Measurements from ENCODE around the gene CYP4F11. TPM values are rescaled to one million over a fixed set of nuclear protein-coding genes. Genes with fewer than 3 reads are reported as not detected.
"Not testable (repeated sequence)": the region's sequence is repeated elsewhere in the genome, so short reads cannot be mapped to it uniquely, and the experiment has no call there.

CYP4F11 gene
- 0.03 TPM in 1 of 2 replicates, not detected in the other for total RNA-seq (2014; rRNA removed; shearing (Covaris generic))
- polyA plus RNA-seq (2015; cell fraction: cytosol; rRNA removed): 0.05 TPM in 1 of 2 replicates, not detected in the other
- polyA plus RNA-seq (2015; cell fraction: nucleus; rRNA removed): 0.07 TPM in 1 of 2 replicates, not detected in the other

DNA sequence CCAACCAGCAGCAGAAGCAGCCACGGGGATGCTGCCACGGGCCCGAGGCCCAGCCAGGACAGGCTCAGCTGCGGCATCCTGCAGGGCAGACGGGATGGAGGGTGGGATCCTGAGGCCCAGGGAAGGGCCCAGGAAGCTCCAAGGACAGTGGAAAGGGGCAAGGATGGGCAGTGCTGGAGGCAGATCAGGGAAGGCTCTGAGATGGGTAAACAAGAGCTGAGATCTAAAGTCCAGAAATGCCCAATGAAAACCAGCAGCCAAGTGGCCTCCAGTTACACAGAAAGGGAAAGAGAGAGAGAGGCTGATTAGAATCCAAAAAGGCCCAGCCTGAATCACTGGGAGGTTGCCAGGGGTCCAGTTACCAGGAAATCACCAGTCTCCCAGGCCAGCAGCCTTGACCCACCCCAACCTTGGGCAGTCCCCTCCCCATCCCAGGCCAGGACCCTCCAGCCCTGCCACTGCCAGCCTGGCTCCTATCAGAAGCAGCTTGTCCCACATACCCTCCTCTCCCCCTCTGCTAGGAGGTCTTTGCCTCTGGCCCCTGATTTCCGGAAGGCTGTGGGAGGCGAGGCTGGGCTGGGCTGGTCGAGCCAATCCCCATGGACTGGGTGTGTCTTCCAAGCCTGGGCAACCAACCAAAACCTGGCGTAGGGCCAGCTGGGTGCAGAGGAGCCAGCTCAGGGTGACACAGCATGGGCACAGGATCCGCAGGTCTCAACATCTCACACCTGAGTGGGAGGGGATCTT lies at the start of gene CYP4F11:
CYP4F11 (minus strand) TSS at position 198 of the 747 bp plus-strand sequence; CDS start at position 77, 121 bp downstream.
- no peak for DNase-seq (ENCODE audit: low read depth)

DNA sequence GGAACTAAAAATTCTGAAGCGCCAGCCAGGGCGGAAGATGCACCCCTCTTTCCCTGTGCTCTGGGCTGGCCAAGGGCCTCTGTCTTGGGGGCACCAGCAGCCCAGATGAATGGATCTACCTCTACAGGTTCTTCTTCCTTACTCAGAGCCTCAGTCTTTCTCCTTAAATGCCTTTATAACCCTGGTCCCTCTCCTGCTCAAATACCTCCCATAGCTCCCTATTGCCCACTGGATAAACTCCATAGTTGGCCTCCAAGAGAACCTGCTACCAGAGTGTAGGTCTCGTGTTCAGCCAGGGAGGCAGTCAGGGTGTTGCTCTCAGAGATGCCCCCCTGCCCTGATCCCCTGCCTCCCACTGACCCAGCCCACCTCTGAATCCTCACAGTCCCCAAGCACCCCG lies 45.0 kb upstream of the CYP4F11 start:
- DNase-seq (ENCODE audit: low read depth): no peak

GRCh38 chr19:15977690-15978089 lies 43.4 kb upstream of the CYP4F11 start:
- DNase-seq (ENCODE audit: low read depth): no peak

DNA sequence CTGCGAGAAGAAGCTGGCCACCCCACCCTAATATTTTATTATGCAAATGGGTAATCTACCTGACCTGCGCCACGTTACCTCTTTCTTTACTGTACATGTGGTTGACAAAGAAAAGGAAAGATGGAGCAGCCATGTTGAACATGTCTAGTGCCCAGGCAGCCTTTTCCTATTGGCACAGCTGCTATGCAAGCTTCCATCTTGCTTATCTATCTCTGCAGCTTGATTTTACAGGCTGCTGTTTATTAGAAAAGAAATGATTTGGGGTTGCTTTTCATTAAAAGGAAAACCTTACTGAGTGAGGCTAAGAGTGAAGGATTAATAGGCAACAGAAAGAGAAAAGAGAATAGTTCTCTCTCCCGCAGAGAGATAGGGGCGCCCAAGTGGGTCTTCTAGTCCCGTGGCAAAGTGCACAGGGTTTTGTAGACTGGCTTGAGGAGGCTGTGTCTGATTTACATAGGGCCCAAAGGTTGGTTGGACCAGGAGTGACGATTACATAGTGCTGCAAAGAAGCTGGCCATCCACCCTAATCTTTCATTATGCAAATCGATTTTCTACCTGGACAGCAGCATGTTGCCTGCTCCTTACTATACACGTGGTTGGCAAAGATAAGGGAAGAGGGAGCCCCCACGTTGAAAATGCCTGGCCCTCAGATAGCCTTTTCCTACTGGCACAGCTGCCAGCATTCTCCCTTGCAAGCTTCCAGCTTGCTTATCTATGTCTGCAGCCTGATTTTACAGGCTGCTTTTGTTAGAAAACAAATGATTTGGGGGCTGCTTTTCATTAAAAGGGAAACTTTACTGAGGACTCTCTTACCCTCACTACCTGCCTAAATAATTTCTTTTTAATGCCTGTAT lies 42.7 kb upstream of the CYP4F11 start:
- no peak for DNase-seq (ENCODE audit: low read depth)

DNA sequence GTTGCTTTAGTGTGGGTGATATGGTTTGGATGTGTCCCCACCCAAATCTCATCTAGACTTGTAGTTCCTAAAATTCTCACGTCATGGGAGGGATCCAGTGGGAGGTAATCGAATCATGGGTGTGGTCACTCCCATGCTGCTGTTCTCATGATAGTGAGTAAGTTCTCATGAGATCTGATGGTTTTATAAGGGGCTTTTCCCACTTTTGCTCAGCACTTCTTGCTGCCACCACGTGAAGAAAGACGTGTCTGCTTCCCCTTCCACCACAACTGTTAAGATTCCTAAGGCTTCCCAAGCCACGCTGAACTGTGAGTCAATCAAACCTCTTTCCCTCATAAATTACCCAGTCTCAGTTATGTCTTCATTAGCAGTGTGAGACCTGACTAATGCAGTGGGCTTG lies 40.5 kb upstream of the CYP4F11 start:
- no peak for DNase-seq (ENCODE audit: low read depth)

GRCh38 chr19:15972043-15972442 lies 37.7 kb upstream of the CYP4F11 start:
- not testable (repeated sequence) for DNase-seq (ENCODE audit: low read depth)

DNA sequence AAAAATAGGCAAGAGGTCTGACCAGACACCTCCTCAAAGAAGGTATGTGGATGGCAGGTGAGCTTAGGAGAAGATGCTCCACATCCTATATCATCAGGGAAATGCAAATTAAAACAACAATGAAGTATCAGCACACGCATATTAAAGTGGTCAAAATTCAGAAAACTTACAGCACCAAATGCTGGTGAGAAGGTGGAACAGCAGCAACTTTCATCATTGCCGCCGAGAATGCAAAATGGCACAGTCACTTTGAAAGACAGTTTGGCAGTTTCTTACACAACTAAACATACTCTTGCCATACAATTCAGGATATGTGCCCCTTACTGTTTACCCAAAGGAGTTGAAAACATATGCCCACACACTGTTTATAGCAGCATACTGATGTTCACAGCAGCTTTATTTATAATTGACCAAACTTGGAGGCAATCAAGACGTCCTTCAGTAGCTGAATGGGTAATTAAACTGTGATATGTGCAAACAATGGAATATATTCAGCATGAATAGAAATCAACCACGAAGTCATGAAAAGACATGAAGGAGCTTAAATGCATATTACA lies 37.0 kb upstream of the CYP4F11 start:
- DNase-seq (ENCODE audit: low read depth): no peak

GRCh38 chr19:15964231-15964630 lies 29.9 kb upstream of the CYP4F11 start:
- no peak for DNase-seq (ENCODE audit: low read depth)

GRCh38 chr19:15962319-15962718 lies 28.0 kb upstream of the CYP4F11 start:
- no peak for DNase-seq (ENCODE audit: low read depth)

- no peak for DNase-seq (ENCODE audit: low read depth)
These were observed 20.5 kb upstream of the CYP4F11 start for GRCh38 chr19:15954820-15955219.

DNA sequence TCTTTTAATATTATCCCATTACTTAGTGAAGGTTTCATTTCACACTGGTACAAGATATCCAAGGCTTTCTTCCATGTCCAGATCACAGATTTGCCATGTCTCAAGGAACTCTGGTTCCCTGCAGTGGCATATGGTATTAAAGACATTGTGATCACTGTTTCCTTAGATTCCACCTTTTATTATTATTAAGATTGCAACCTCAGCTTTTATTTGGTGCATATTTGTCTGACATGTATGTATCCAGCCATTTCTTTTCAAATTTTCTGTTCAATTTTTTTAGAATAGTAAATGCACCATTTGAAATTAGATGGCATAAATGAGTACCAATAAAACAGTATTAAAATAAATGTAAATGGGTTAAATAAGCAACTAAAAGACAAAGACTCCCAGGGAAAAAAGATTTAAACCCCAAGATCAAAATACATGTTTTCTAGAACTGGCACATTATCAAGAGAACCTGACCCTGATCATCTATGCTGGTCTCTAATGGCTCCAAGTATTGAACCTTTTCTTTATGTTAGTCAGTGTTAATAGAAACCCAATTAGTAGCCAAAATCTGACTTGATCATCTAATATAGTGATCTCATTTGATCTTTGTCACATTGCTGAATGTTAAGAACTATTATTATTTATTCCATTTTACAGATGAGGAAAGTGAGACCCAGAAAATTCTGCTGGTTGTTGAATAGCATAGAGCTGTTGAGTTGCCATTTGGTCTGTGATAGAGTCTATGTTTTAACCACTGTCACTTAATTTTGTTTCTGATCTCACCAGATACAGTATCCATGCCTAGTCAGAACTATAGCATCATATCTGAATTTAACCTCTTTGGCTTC lies 14.1 kb upstream of the CYP4F11 start, which contains the start of gene OR10H4:
OR10H4 (plus strand) TSS at position 786 of the 836 bp plus-strand sequence; CDS start at position 786, 0 bp downstream.
- no peak for DNase-seq (ENCODE audit: low read depth)

- DNase-seq (ENCODE audit: low read depth): no peak
These were observed 11.0 kb upstream of the CYP4F11 start for GRCh38 chr19:15945301-15945700.

- no peak for DNase-seq (ENCODE audit: low read depth)
These were observed 10.1 kb upstream of the CYP4F11 start for GRCh38 chr19:15944401-15944800.

- no peak for DNase-seq (ENCODE audit: low read depth)
These were observed 3.4 kb upstream of the CYP4F11 start for GRCh38 chr19:15937771-15938170.

GRCh38 chr19:15936950-15937349 lies 2.6 kb upstream of the CYP4F11 start:
- DNase-seq (ENCODE audit: low read depth): no peak

GRCh38 chr19:15936173-15936572 lies 1.8 kb upstream of the CYP4F11 start:
- no peak for DNase-seq (ENCODE audit: low read depth)

DNA sequence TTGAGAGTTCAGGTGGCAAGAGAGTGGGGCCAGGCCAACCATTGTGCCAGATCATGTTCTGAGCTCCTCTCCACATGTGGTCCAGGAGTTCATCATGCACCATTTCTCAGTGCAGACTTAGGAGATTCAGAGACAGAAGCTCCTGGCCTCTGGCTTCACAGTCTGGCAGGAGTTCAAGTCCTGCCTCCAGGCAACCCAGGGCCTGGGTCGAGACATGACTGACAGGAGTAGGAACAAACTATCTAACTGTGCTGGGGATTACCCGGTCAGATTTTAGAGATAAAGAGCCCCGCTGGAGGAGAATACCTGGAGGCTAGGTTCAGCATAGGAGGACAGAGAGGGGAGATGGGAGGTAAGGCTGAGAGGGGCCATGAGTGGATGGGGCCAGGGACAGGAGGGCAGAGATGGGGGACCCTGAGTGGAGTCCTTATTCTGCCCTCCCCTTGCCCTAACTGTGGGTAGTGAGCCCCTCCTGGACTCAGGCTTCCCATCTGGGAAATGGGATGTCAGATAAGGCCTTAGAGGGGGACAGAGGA lies 906 bp upstream of the CYP4F11 start:
- DNase-seq (ENCODE audit: low read depth): no peak

GRCh38 chr19:15933761-15934331 lies 483 bp downstream of the CYP4F11 start:
- DNase-seq (ENCODE audit: low read depth): not testable (repeated sequence)

DNA sequence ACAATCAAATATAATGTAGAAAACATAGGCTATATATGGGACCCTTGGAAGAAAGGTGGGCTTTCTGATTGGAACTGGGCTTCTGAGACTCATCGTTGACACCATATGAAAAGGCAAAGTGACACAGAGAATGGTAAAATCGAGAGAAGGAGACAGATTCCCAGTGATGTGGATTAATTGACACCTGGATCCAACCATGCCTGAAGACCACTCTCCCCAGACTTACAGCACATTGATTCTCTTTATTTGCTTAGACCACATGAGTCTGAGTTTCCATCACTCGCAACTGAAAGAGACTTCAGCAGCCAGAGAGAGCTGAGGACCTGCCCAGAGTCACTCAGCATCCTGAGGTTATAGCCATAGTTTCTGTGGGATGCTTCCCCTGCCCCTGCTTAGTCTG lies 6.0 kb downstream of the CYP4F11 start:
- DNase-seq (ENCODE audit: low read depth): no peak

DNA sequence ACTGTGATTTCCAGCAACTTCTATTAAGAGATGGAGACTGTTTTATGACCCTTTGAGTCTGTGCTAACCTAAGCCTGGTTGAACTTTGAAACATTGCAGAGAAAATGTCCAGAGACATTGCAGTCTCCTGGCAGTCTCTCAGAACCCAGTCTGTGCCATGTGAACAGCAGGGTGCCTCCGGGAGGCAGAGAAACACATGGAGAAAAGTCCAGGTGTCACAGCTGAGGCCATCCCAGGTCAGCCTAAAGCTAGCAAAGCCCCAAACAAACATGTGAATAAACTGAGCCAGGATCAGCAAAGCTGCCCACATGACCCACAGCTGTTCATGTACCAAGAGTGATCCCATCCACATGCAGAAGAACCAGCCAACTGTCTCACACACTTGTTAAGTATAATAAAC lies 7.8 kb downstream of the CYP4F11 start:
- no peak for DNase-seq (ENCODE audit: low read depth)

All from HT1080 (cell line).